C1 segment of cervical spinal cord (tissue), 14 donors: Measurements from ENCODE around the gene MCHR1.
"Not testable (repeated sequence)": the region's sequence is repeated elsewhere in the genome, so short reads cannot be mapped to it uniquely, and the experiment has no call there.

Source experiments
- DNase-seq, 14 donors: peaks; one replicate each; lab custom pipeline; 2025; lab: John Stamatoyannopoulos, UW

MCHR1 gene

GRCh38 chr22:40655941-40656340, 23.3 kb upstream of the MCHR1 start:
- DNase-seq = not testable (repeated sequence)

- not testable (repeated sequence) for DNase-seq
Observed at GRCh38 chr22:40656651-40657050, 22.6 kb upstream of the MCHR1 start.

- DNase-seq = no peak
Observed at GRCh38 chr22:40659166-40659565, 20.1 kb upstream of the MCHR1 start.

- no peak for DNase-seq
Observed at GRCh38 chr22:40660730-40661129, 18.6 kb upstream of the MCHR1 start.

- DNase-seq = no peak
Observed at GRCh38 chr22:40661671-40662070, 17.6 kb upstream of the MCHR1 start.

GRCh38 chr22:40665312-40665711, 14.0 kb upstream of the MCHR1 start:
- peak in 8 of 14 donors; percentile 8 to 83 (median 37) for DNase-seq

GRCh38 chr22:40666151-40666848, 13.0 kb upstream of the MCHR1 start:
- peak in 2 of 14 donors; percentile 8 to 24 for DNase-seq

GRCh38 chr22:40668611-40669411, 10.5 kb upstream of the MCHR1 start:
- peak in 1 of 14 donors; percentile 7 for DNase-seq

- no peak for DNase-seq
Observed at GRCh38 chr22:40670058-40670457, 9.2 kb upstream of the MCHR1 start.

GRCh38 chr22:40671369-40671768, 7.9 kb upstream of the MCHR1 start:
- DNase-seq = no peak

- no peak for DNase-seq
Observed at GRCh38 chr22:40671796-40672360, 7.4 kb upstream of the MCHR1 start.

- no peak for DNase-seq
Observed at GRCh38 chr22:40673017-40673416, 6.3 kb upstream of the MCHR1 start.

- no peak for DNase-seq
Observed at GRCh38 chr22:40674274-40674673, 5.0 kb upstream of the MCHR1 start.

GRCh38 chr22:40676166-40676565, 3.1 kb upstream of the MCHR1 start:
- not testable (repeated sequence) for DNase-seq

- DNase-seq = no peak
Observed at GRCh38 chr22:40676644-40677043, 2.6 kb upstream of the MCHR1 start.

- peak in 1 of 14 donors; percentile 25 for DNase-seq
Observed at GRCh38 chr22:40678493-40679248, 613 bp upstream of the MCHR1 start.

- peak in 1 of 14 donors; percentile 55 for DNase-seq
Observed at GRCh38 chr22:40679964-40680818, 907 bp downstream of the MCHR1 start.

GRCh38 chr22:40680819-40681183, 1.5 kb downstream of the MCHR1 start:
- DNase-seq = no peak

- DNase-seq = no peak
Observed at GRCh38 chr22:40681451-40681850, 2.2 kb downstream of the MCHR1 start.

- DNase-seq = no peak
Observed at GRCh38 chr22:40684728-40685127, 5.4 kb downstream of the MCHR1 start.

- DNase-seq = no peak
Observed at GRCh38 chr22:40685406-40685805, 6.1 kb downstream of the MCHR1 start.
